Right lobe of liver (tissue), 6 donors: ENCODE data around the gene HTR4. TPM values are rescaled to one million over a fixed set of nuclear protein-coding genes. Genes with fewer than 3 reads are reported as not detected.

Experiments
- ATAC-seq, 4 donors: fragments of 200-7000 bp; cut with Tn5 transposase; one replicate each; pipeline ENCODE4 v1.9.1; 2020; ENCODE audit warnings: mild to moderate bottlenecking in 4 of 4, moderate library complexity in 4 of 4
- DNase-seq, 3 donors: peaks; one replicate each; pipeline ENCODE4 v3.0.0-alpha.2; 2020
- H3K27ac ChIP-seq, 3 donors: fragments of 200-600 bp; one replicate each; pipeline ENCODE4 v1.8.0; 2022
- H3K27me3 ChIP-seq, 2 donors: fragments of 200-600 bp; one replicate each; pipeline ENCODE4 v1.8.0; 2022
- H3K36me3 ChIP-seq, 4 donors: fragments of 200-600 bp; sonication (generic) in 1 of 4; one replicate each; pipeline versions ENCODE4 v1.5.1 to v1.8.0; 2017 to 2022; ENCODE audit warnings: control low read depth in 1 of 4
- H3K4me1 ChIP-seq, 4 donors: fragments of 200-600 bp; sonication (generic) in 1 of 4; one replicate each; pipeline versions ENCODE4 v1.5.1 to v1.8.0; 2017 to 2022; ENCODE audit warnings: control low read depth in 1 of 4
- H3K4me3 ChIP-seq, 3 donors: fragments of 200-600 bp; one replicate each; pipeline ENCODE4 v1.8.0; 2022
- H3K9me3 ChIP-seq, 4 donors: fragments of 200-600 bp; sonication (generic) in 1 of 4; one replicate each; pipeline versions ENCODE4 v1.5.1 to v1.8.0; 2017 to 2022; ENCODE audit warnings: control low read depth in 1 of 4
- POLR2A ChIP-seq: fragments of 450-650 bp; IDR thresholded peaks from one replicate; pipeline ENCODE4 v1.6.1; 2017; ENCODE audit warnings: antibody characterized with exemption, mild to moderate bottlenecking
- WGBS: methylation state at CpG from one replicate; pipeline ENCODE4 v1.1.6; 2018; ENCODE audit warnings: low coverage, low lambda C conversion rate; ENCODE audit not compliant: insufficient coverage; ENCODE audit errors: missing lambda C conversion rate; 5-methylcytosine and 5-hydroxymethylcytosine counted together
- intact Hi-C, 2 donors: fragments of 100-400 bp; cut with DNase I; formaldehyde crosslinking; loops; one replicate each; pipeline versions ENCODE4 v1.11.2 to v1.14.1; 2022
- long read RNA-seq: library from polyadenylated mRNA; unstranded; transcript quantifications from one replicate; pipeline ENCODE4 v2.0.0, GENCODE V29; 2019
- total RNA-seq, 6 experiments: library from RNA; depleted of rRNA in 2 of 6; stranded (reverse); fragments of >200 nt in 2 of 6; fragmentation: NEBNext Ultra II Directional in 3 of 6; extraction: Animal tissue kit (Norgen Biotek cat#: 25700) in 3 of 6; gene quantifications; one replicate each; pipeline versions ENCODE4 v1.1.0 to v1.2.4, GENCODE V29; 2016 to 2023
- TF ChIP-seq, protein P1 (sequence below), 4 donors: fragments of 200-600 bp in 3 of 4; fragments of 450-650 bp in 1 of 4; IDR thresholded peaks; one replicate each; pipeline versions ENCODE4 v1.5.1 to v1.8.0; 2016 to 2022; ENCODE audit warnings: antibody characterized with exemption in 4 of 4, mild to moderate bottlenecking in 2 of 4
- donor health status: DM: no; HTN: yes; CAD: no.
- donor health status: DM: no; HTN: no; CAD: no.
- donor health status: DM: no; HTN: no; CAD: no.
- donor health status: DM: no; HTN: yes; CAD: no.
- donor health status: DM: no; HTN: yes; CAD: no.

HTR4 gene
- under 1 TPM in 3 of 6 experiments, not detected in 3; 0.12 to 0.23 (median 0.13) TPM for total RNA-seq
- long read RNA-seq: 0 reads

- intact Hi-C loops: no loop called here
- Histone ChIP-seq H3K4me3 (peak within 1 kb of the TSS; percentile 40 to 50 (median 46)), H3K9me3 (no peaks in the 10 kb centered on the region), H3K4me1 (peaks cover 0 to 7% (median 0%) of the 10 kb centered on the region in 4 donors), H3K27ac (no peak within 1 kb of the TSS), H3K27me3 (no peaks in the 10 kb centered on the region), H3K36me3 (no peaks in the 10 kb centered on the region)
- WGBS: 6% methylated on average over 24 of the region's 72 CpGs
- TF ChIP-seq, protein P1, sequence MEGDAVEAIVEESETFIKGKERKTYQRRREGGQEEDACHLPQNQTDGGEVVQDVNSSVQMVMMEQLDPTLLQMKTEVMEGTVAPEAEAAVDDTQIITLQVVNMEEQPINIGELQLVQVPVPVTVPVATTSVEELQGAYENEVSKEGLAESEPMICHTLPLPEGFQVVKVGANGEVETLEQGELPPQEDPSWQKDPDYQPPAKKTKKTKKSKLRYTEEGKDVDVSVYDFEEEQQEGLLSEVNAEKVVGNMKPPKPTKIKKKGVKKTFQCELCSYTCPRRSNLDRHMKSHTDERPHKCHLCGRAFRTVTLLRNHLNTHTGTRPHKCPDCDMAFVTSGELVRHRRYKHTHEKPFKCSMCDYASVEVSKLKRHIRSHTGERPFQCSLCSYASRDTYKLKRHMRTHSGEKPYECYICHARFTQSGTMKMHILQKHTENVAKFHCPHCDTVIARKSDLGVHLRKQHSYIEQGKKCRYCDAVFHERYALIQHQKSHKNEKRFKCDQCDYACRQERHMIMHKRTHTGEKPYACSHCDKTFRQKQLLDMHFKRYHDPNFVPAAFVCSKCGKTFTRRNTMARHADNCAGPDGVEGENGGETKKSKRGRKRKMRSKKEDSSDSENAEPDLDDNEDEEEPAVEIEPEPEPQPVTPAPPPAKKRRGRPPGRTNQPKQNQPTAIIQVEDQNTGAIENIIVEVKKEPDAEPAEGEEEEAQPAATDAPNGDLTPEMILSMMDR (IDR thresholded peaks at IDR 0.05): no peak
- TF ChIP-seq POLR2A: no peak
- peak; percentile 59 to 84 (median 80) for ATAC-seq
- peak in 2 of 3 donors; percentile 28 to 48 for DNase-seq
Measured at GRCh38 chr5:148653836-148654781, at the start of gene HTR4. Gene HTR4, minus strand, starts transcription at chr5:148654527. Its CDS starts 17,513 bp downstream, at chr5:148637014.

GRCh38 chr5:148702019-148702596 lies 47.8 kb upstream of the HTR4 start:
- TF ChIP-seq, protein P1 (IDR thresholded peaks at IDR 0.05): no peak
- no peaks in the 10 kb centered on the region for H3K36me3 ChIP-seq
- H3K4me3 ChIP-seq: no peak overlapping the region
- H3K27ac ChIP-seq: no peak overlapping the region
- H3K27me3 ChIP-seq: no peaks in the 10 kb centered on the region
- ATAC-seq: no peak
- DNase-seq: no peak
- H3K4me1 ChIP-seq: no peaks in the 10 kb centered on the region
- H3K9me3 ChIP-seq: no peaks in the 10 kb centered on the region
- intact Hi-C loops: no loop called here

GRCh38 chr5:148699028-148699427 lies 44.7 kb upstream of the HTR4 start:
- ATAC-seq (no peak), DNase-seq (no peak)
- Histone ChIP-seq H3K27ac (no peak overlapping the region), H3K4me1 (no peaks in the 10 kb centered on the region), H3K9me3 (no peaks in the 10 kb centered on the region), H3K4me3 (no peak overlapping the region), H3K27me3 (no peaks in the 10 kb centered on the region), H3K36me3 (no peaks in the 10 kb centered on the region)
- WGBS: 48% methylated on average over 3 of the region's 3 CpGs
- intact Hi-C loops: no loop called here
- TF ChIP-seq, protein P1 (IDR thresholded peaks at IDR 0.05): no peak
- no peak for TF ChIP-seq POLR2A

- Histone ChIP-seq H3K4me3 (no peak overlapping the region), H3K4me1 (no peaks in the 10 kb centered on the region), H3K27me3 (no peaks in the 10 kb centered on the region), H3K9me3 (no peaks in the 10 kb centered on the region), H3K36me3 (no peaks in the 10 kb centered on the region), H3K27ac (no peak overlapping the region)
- intact Hi-C loops: no loop called here
- 37% methylated on average over 2 of the region's 2 CpGs for WGBS
- ATAC-seq (no peak), DNase-seq (no peak)
- TF ChIP-seq, protein P1 (IDR thresholded peaks at IDR 0.05): no peak
- no peak for TF ChIP-seq POLR2A
Measured at GRCh38 chr5:148697809-148698196, 43.5 kb upstream of the HTR4 start.
